CD14-positive monocyte (primary cell): ENCODE data around the gene GUCA1A. TPM values are rescaled to one million over a fixed set of nuclear protein-coding genes. Genes with fewer than 3 reads are reported as not detected.

Experiments
- DNase-seq, 3 donors: peaks; one replicate each; pipeline ENCODE4 v3.0.0-alpha.2; 2011 to 2022
- H2AFZ ChIP-seq: 2 replicates; pipeline ENCODE4 v1.6.0; 2012; ENCODE audit warnings: mild to moderate bottlenecking, low read depth, low read length, inconsistent platforms; ENCODE audit not compliant: insufficient read depth, poor library complexity, severe bottlenecking
- H3K27ac ChIP-seq, 2 donors: 1 replicate in 1 of 2; 2 replicates in 1 of 2; pipeline ENCODE4 v1.5.1; 2012 to 2013; ENCODE audit warnings: low read length in 2 of 2, control low read depth in 1 of 2, inconsistent platforms in 1 of 2, low read depth in 1 of 2, mild to moderate bottlenecking in 1 of 2
- H3K27me3 ChIP-seq, 2 donors: one replicate each; pipeline versions ENCODE4 v1.6.0 to v1.6.1; 2011 to 2013; ENCODE audit warnings: low read length in 2 of 2; ENCODE audit not compliant: control insufficient read depth in 2 of 2, insufficient read depth in 2 of 2
- H3K36me3 ChIP-seq, 2 donors: replicated peaks in 1 of 2; 1 replicate in 1 of 2; 2 replicates in 1 of 2; pipeline versions ENCODE4 v1.5.1 to v1.6.1; 2012 to 2013; ENCODE audit warnings: low read length in 2 of 2, control low read depth in 1 of 2, inconsistent platforms in 1 of 2, mild to moderate bottlenecking in 1 of 2; ENCODE audit not compliant: insufficient read depth in 2 of 2, control insufficient read depth in 1 of 2
- H3K4me1 ChIP-seq, 2 donors: 1 replicate in 1 of 2; 2 replicates in 1 of 2; pipeline versions ENCODE4 v1.5.1 to v1.6.1; 2012 to 2013; ENCODE audit warnings: low read length in 2 of 2, control low read depth in 1 of 2, inconsistent platforms in 1 of 2, mild to moderate bottlenecking in 1 of 2, moderate library complexity in 1 of 2; ENCODE audit not compliant: insufficient read depth in 2 of 2, control insufficient read depth in 1 of 2
- H3K4me2 ChIP-seq: replicated peaks from 2 replicates; pipeline ENCODE3; 2012; ENCODE audit warnings: low read length, moderate library complexity, mild to moderate bottlenecking; ENCODE audit not compliant: poor library complexity, severe bottlenecking; ENCODE audit errors: extremely low read depth
- H3K4me3 ChIP-seq, 3 experiments: fragments of 200-600 bp in 1 of 3; sonication (generic) in 1 of 3; replicated peaks in 1 of 3; 1 replicate in 2 of 3; 2 replicates in 1 of 3; pipeline ENCODE4 v1.5.1; 2011 to 2013; ENCODE audit warnings: low read length in 3 of 3, mild to moderate bottlenecking in 3 of 3, control low read depth in 2 of 3, low read depth in 2 of 3, inconsistent platforms in 1 of 3, moderate library complexity in 1 of 3
- H3K79me2 ChIP-seq: 2 replicates; pipeline ENCODE4 v1.6.0; 2012; ENCODE audit warnings: mild to moderate bottlenecking, control low read depth, inconsistent platforms, low read length, moderate library complexity; ENCODE audit not compliant: insufficient read depth
- H3K9ac ChIP-seq: 2 replicates; pipeline ENCODE4 v1.6.0; 2017; ENCODE audit warnings: low read length, mild to moderate bottlenecking; ENCODE audit not compliant: insufficient read depth, poor library complexity, severe bottlenecking
- H3K9me3 ChIP-seq, 2 donors: replicated peaks in 1 of 2; 1 replicate in 1 of 2; 2 replicates in 1 of 2; pipeline versions ENCODE4 v1.5.1 to v1.6.1; 2012 to 2013; ENCODE audit warnings: low read length in 2 of 2, control low read depth in 1 of 2; ENCODE audit not compliant: control insufficient read depth in 1 of 2, insufficient read depth in 1 of 2
- H4K20me1 ChIP-seq: 2 replicates; pipeline ENCODE4 v1.6.0; 2012; ENCODE audit warnings: mild to moderate bottlenecking, low read length, control low read depth, moderate library complexity; ENCODE audit not compliant: insufficient read depth
- H3K27ac Mint-ChIP-seq, 7 donors: one replicate each; pipeline ENCODE4 v1.8.0; 2020; ENCODE audit warnings: mild to moderate bottlenecking in 7 of 7, mixed read lengths in 7 of 7, moderate library complexity in 6 of 7, inconsistent platforms in 2 of 7
- H3K27me3 Mint-ChIP-seq, 3 donors: one replicate each; pipeline ENCODE4 v1.8.0; 2021 to 2022; ENCODE audit warnings: low read depth in 3 of 3, mild to moderate bottlenecking in 3 of 3, mixed read lengths in 3 of 3, moderate library complexity in 3 of 3, inconsistent platforms in 1 of 3
- H3K36me3 Mint-ChIP-seq, 2 donors: one replicate each; pipeline ENCODE4 v1.8.0; 2020; ENCODE audit warnings: mixed read lengths in 2 of 2, inconsistent platforms in 1 of 2, mild to moderate bottlenecking in 1 of 2
- H3K4me1 Mint-ChIP-seq: one replicate; pipeline ENCODE4 v1.8.0; 2020; ENCODE audit warnings: mild to moderate bottlenecking, mixed read lengths
- H3K4me3 Mint-ChIP-seq, 2 donors: one replicate each; pipeline ENCODE4 v1.8.0; 2020; ENCODE audit warnings: mild to moderate bottlenecking in 2 of 2, mixed read lengths in 2 of 2, moderate library complexity in 1 of 2
- H3K9me3 Mint-ChIP-seq, 7 donors: one replicate each; pipeline ENCODE4 v1.8.0; 2020 to 2022; ENCODE audit warnings: mixed read lengths in 7 of 7, mild to moderate bottlenecking in 6 of 7, moderate library complexity in 6 of 7, inconsistent platforms in 2 of 7
- WGBS: methylation state at CpG from one replicate; pipeline ENCODE4 v1.1.5; 2013; ENCODE audit warnings: missing lambda C conversion rate; ENCODE audit not compliant: insufficient coverage; 5-methylcytosine and 5-hydroxymethylcytosine counted together
- intact Hi-C, 2 donors: fragments of 100-400 bp; cut with micrococcal nuclease; formaldehyde crosslinking; loops; one replicate each; pipeline versions ENCODE4 v1.15.0 to v1.15.1; 2023
- polyA plus RNA-seq, 3 donors: library from polyadenylated mRNA; depleted of rRNA in 1 of 3; unstranded in 2 of 3; stranded (reverse) in 1 of 3; fragments of 300-500 nt in 2 of 3; fragments of >200 nt in 1 of 3; fragmentation: Illumina TruSeq in 2 of 3; gene quantifications; 1 replicate in 2 of 3; 2 replicates in 1 of 3; pipeline ENCODE4 v1.2.3, GENCODE V29; 2012 to 2021
- TF ChIP-seq, protein P1 (sequence below): fragments of 200-600 bp; IDR thresholded peaks from one replicate; pipeline ENCODE4 v1.8.0; 2022; ENCODE audit warnings: antibody characterized with exemption, mild to moderate bottlenecking

GUCA1A gene
- polyA plus RNA-seq, 3 donors, result not detected

DNA sequence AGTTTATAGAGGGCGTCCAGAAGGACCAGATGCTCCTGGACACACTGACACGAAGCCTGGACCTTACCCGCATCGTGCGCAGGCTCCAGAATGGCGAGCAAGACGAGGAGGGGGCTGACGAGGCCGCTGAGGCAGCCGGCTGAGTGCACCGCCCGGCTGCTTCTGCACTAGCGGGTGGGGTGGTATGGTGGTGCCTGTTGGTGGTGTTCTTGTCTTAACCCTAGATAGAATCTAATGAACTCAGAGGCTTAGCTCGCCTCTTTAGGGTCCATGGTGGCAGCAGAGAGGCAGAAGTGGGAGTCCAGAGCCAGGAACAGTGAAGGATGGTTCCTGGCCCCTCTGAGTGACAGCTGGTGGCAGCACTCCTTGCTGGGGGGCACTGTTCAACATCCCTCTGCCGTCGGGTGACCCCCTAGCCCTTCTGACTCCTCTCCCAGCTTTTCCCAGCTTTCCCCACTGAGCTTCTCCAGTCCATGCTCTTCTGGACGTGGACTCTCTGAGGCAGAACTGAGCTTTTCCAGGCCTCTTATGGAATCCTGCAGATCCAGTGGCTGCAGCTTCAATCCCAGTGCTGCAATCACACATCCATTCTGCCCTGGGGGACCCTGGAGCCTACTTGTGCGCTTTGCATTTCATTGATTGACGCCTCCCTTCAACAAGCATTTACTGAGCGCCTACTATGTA lies 6.2 kb downstream of the GUCA1A start:
- TF ChIP-seq, protein P1, sequence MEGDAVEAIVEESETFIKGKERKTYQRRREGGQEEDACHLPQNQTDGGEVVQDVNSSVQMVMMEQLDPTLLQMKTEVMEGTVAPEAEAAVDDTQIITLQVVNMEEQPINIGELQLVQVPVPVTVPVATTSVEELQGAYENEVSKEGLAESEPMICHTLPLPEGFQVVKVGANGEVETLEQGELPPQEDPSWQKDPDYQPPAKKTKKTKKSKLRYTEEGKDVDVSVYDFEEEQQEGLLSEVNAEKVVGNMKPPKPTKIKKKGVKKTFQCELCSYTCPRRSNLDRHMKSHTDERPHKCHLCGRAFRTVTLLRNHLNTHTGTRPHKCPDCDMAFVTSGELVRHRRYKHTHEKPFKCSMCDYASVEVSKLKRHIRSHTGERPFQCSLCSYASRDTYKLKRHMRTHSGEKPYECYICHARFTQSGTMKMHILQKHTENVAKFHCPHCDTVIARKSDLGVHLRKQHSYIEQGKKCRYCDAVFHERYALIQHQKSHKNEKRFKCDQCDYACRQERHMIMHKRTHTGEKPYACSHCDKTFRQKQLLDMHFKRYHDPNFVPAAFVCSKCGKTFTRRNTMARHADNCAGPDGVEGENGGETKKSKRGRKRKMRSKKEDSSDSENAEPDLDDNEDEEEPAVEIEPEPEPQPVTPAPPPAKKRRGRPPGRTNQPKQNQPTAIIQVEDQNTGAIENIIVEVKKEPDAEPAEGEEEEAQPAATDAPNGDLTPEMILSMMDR, result no peak
- H3K9ac ChIP-seq, result no peak overlapping the region
- no peaks in the 10 kb centered on the region for H3K9me3 ChIP-seq
- no peak overlapping the region for H3K27ac ChIP-seq
- H4K20me1 ChIP-seq, result no peaks in the 10 kb centered on the region
- H3K79me2 ChIP-seq, result no peaks in the 10 kb centered on the region
- no peak overlapping the region for H3K4me3 ChIP-seq
- intact Hi-C loops, result no loop called here
- no peak overlapping the region for H2AFZ ChIP-seq
- no peaks in the 10 kb centered on the region for H3K9me3 Mint-ChIP-seq
- H3K4me1 ChIP-seq, result peaks cover 0 to 3% of the 10 kb centered on the region in 2 donors
- no peak for DNase-seq
- WGBS, result 96% methylated on average over 17 of the region's 20 CpGs
- peaks cover 4 to 9% (median 5%) of the 10 kb centered on the region in 3 donors for H3K27me3 Mint-ChIP-seq
- no peaks in the 10 kb centered on the region for H3K36me3 ChIP-seq
- H3K4me3 Mint-ChIP-seq, result no peak overlapping the region
- no peaks in the 10 kb centered on the region for H3K36me3 Mint-ChIP-seq
- no peak overlapping the region for H3K4me2 ChIP-seq
- H3K27me3 ChIP-seq, result no peaks in the 10 kb centered on the region
- H3K4me1 Mint-ChIP-seq, result peaks cover 8% of the 10 kb centered on the region
- no peak overlapping the region for H3K27ac Mint-ChIP-seq

DNA sequence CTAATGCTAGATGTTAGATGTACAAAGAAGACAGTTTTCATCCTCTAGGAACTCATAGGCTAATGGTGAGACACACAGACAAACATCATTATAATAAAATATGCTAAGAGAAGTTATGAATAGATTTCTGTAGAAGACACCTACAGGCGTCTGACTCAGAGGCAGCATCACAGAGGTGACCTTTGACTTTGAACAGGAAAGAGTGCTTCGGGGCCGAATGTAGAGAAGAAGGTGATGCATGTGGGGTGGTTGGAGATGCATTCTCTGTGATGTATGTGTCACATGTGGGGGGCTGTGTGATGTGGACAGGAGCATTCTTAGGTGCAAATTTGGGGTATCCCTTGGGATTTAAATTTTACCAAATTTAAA lies 6.8 kb downstream of the GUCA1A start:
- no peak for DNase-seq
- Histone ChIP-seq H3K27me3 (no peaks in the 10 kb centered on the region), H3K79me2 (no peaks in the 10 kb centered on the region), H3K4me2 (no peak overlapping the region), H3K4me1 (peaks cover 0 to 3% of the 10 kb centered on the region in 2 donors), H4K20me1 (no peaks in the 10 kb centered on the region), H3K4me3 (no peak overlapping the region), H2AFZ (no peak overlapping the region), H3K9me3 (no peaks in the 10 kb centered on the region), H3K27ac (no peak overlapping the region), H3K9ac (no peak overlapping the region), H3K36me3 (no peaks in the 10 kb centered on the region)
- TF ChIP-seq, protein P1, result no peak
- Mint-ChIP-seq H3K36me3 (no peaks in the 10 kb centered on the region), H3K27ac (no peak overlapping the region), H3K4me1 (peaks cover 8% of the 10 kb centered on the region), H3K4me3 (no peak overlapping the region), H3K27me3 (peaks cover 4 to 9% (median 5%) of the 10 kb centered on the region in 3 donors), H3K9me3 (no peaks in the 10 kb centered on the region)
- 83% methylated on average over 3 of the region's 3 CpGs for WGBS
- intact Hi-C loops, result no loop called here
